HG03103 (cell line): ENCODE results near the gene GSAP.
A peak's percentile ranks its signal among the peaks of the same experiment; 100 is the strongest.
"Not testable (repeated sequence)": the region's sequence is repeated elsewhere in the genome, so short reads cannot be mapped to it uniquely, and the experiment has no call there.

Experiments
- ATAC-seq: cut with Tn5 transposase; IDR thresholded peaks from one replicate; pipeline ENCODE4 v1.9.1; 2021; ENCODE audit warnings: low read depth; ENCODE audit not compliant: unreplicated experiment

The GSAP gene

GRCh38 chr7:77362905-77363304, 53.2 kb downstream of the GSAP start:
- ATAC-seq, result no peak

- ATAC-seq, result no peak
Measured at GRCh38 chr7:77360969-77361368, 55.2 kb downstream of the GSAP start.

- ATAC-seq, result no peak
Measured at GRCh38 chr7:77360104-77360503, 56.0 kb downstream of the GSAP start.

- no peak for ATAC-seq
Measured at GRCh38 chr7:77359599-77359998, 56.5 kb downstream of the GSAP start.

GRCh38 chr7:77354914-77355313, 61.2 kb downstream of the GSAP start:
- no peak for ATAC-seq

- no peak for ATAC-seq
Measured at GRCh38 chr7:77354484-77354883, 61.7 kb downstream of the GSAP start.

GRCh38 chr7:77353911-77354310, 62.2 kb downstream of the GSAP start:
- ATAC-seq, result no peak

GRCh38 chr7:77353407-77353721, 62.8 kb downstream of the GSAP start:
- no peak for ATAC-seq

GRCh38 chr7:77352665-77353406, 63.3 kb downstream of the GSAP start:
- ATAC-seq, result no peak

GRCh38 chr7:77351539-77352004, 64.6 kb downstream of the GSAP start:
- peak; percentile 88 for ATAC-seq

GRCh38 chr7:77349141-77349540, 67.0 kb downstream of the GSAP start:
- no peak for ATAC-seq

- ATAC-seq, result no peak
Measured at GRCh38 chr7:77348371-77348813, 67.8 kb downstream of the GSAP start.

- no peak for ATAC-seq
Measured at GRCh38 chr7:77346441-77346840, 69.7 kb downstream of the GSAP start.

- ATAC-seq, result not testable (repeated sequence)
Measured at GRCh38 chr7:77345426-77345825, 70.7 kb downstream of the GSAP start.

GRCh38 chr7:77339726-77340125, 76.4 kb downstream of the GSAP start:
- ATAC-seq, result no peak

GRCh38 chr7:77338883-77339629, 77.1 kb downstream of the GSAP start:
- no peak for ATAC-seq

- ATAC-seq, result no peak
Measured at GRCh38 chr7:77338260-77338659, 77.9 kb downstream of the GSAP start.

GRCh38 chr7:77337456-77337990, 78.6 kb downstream of the GSAP start:
- no peak for ATAC-seq

- no peak for ATAC-seq
Measured at GRCh38 chr7:77335581-77335980, 80.6 kb downstream of the GSAP start.

- not testable (repeated sequence) for ATAC-seq
Measured at GRCh38 chr7:77334039-77334438, 82.1 kb downstream of the GSAP start.

GRCh38 chr7:77331938-77332695, 84.0 kb downstream of the GSAP start:
- ATAC-seq, result peak; percentile 77
